HCT116 (cell line): Measurements from ENCODE around the gene ORAI2.

Experiments used
- EZH2 ChIP-seq: fragments of 200-600 bp; sonication (generic); IDR thresholded peaks from 2 replicates; pipeline ENCODE4 v1.6.1; 2017; ENCODE audit warnings: antibody characterized with exemption, mixed run types
- POLR2A ChIP-seq: IDR thresholded peaks from 2 replicates; pipeline ENCODE4 v1.7.0; 2011; ENCODE audit warnings: borderline replicate concordance; ENCODE audit not compliant: insufficient read depth, insufficient read length; ENCODE audit errors: extremely low read depth
- POLR2AphosphoS5 ChIP-seq: IDR thresholded peaks from 2 replicates; pipeline ENCODE4 v1.6.1; 2011; ENCODE audit warnings: mild to moderate bottlenecking, low read depth, low read length, moderate library complexity
- TCF7L2 ChIP-seq: IDR thresholded peaks from 2 replicates; pipeline ENCODE4 v1.7.0; 2011; ENCODE audit warnings: borderline replicate concordance, inconsistent platforms; ENCODE audit not compliant: insufficient read depth, insufficient read length; ENCODE audit errors: extremely low read depth
- TF ChIP-seq, protein P1 (sequence below): IDR thresholded peaks from 2 replicates; pipeline ENCODE4 v1.6.1; 2012
- TF ChIP-seq, protein P2 (sequence below): IDR thresholded peaks from 2 replicates; pipeline ENCODE4 v1.6.1; 2012; ENCODE audit warnings: low read depth
- TF ChIP-seq, protein P3 (sequence below), 3 experiments: fragments of 200-600 bp in 1 of 3; sonication (generic) in 1 of 3; IDR thresholded peaks in 2 of 3; conservative IDR thresholded peaks in 1 of 3; 2 replicates each; pipeline ENCODE4 v1.5.1; 2012 to 2017; ENCODE audit warnings: low read depth in 2 of 3, low read length in 2 of 3, antibody characterized with exemption in 1 of 3, borderline replicate concordance in 1 of 3, control low read depth in 1 of 3, mild to moderate bottlenecking in 1 of 3, mixed read lengths in 1 of 3, mixed run types in 1 of 3, moderate library complexity in 1 of 3; ENCODE audit not compliant: insufficient read depth in 1 of 3

DNA sequence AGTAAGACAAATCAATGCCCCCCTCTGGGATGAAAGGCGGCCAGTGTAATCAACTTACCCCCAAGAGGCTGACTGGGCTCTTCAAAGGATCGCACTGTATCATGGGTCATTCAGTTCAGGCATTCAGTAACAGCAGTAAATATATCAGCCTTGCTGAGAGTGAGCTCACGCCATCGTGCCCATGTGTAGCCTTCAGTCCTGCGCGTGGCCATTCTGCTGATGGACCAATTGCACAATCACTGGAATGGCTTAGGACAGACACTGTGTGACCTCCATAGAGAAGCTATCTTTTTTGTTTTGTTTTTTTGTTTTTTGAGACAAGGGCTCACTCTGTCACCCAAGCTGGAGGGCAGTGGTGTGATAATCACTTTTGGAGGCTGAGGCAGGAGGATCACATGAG, 46.3 kb upstream of the ORAI2 start:
- TF ChIP-seq POLR2AphosphoS5 = no peak
- no peak for TF ChIP-seq TCF7L2
- no peak for TF ChIP-seq POLR2A
- TF ChIP-seq, protein P1, sequence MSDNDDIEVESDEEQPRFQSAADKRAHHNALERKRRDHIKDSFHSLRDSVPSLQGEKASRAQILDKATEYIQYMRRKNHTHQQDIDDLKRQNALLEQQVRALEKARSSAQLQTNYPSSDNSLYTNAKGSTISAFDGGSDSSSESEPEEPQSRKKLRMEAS = no peak
- TF ChIP-seq, protein P2, sequence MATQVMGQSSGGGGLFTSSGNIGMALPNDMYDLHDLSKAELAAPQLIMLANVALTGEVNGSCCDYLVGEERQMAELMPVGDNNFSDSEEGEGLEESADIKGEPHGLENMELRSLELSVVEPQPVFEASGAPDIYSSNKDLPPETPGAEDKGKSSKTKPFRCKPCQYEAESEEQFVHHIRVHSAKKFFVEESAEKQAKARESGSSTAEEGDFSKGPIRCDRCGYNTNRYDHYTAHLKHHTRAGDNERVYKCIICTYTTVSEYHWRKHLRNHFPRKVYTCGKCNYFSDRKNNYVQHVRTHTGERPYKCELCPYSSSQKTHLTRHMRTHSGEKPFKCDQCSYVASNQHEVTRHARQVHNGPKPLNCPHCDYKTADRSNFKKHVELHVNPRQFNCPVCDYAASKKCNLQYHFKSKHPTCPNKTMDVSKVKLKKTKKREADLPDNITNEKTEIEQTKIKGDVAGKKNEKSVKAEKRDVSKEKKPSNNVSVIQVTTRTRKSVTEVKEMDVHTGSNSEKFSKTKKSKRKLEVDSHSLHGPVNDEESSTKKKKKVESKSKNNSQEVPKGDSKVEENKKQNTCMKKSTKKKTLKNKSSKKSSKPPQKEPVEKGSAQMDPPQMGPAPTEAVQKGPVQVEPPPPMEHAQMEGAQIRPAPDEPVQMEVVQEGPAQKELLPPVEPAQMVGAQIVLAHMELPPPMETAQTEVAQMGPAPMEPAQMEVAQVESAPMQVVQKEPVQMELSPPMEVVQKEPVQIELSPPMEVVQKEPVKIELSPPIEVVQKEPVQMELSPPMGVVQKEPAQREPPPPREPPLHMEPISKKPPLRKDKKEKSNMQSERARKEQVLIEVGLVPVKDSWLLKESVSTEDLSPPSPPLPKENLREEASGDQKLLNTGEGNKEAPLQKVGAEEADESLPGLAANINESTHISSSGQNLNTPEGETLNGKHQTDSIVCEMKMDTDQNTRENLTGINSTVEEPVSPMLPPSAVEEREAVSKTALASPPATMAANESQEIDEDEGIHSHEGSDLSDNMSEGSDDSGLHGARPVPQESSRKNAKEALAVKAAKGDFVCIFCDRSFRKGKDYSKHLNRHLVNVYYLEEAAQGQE = no peak
- TF ChIP-seq, protein P3, sequence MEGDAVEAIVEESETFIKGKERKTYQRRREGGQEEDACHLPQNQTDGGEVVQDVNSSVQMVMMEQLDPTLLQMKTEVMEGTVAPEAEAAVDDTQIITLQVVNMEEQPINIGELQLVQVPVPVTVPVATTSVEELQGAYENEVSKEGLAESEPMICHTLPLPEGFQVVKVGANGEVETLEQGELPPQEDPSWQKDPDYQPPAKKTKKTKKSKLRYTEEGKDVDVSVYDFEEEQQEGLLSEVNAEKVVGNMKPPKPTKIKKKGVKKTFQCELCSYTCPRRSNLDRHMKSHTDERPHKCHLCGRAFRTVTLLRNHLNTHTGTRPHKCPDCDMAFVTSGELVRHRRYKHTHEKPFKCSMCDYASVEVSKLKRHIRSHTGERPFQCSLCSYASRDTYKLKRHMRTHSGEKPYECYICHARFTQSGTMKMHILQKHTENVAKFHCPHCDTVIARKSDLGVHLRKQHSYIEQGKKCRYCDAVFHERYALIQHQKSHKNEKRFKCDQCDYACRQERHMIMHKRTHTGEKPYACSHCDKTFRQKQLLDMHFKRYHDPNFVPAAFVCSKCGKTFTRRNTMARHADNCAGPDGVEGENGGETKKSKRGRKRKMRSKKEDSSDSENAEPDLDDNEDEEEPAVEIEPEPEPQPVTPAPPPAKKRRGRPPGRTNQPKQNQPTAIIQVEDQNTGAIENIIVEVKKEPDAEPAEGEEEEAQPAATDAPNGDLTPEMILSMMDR (IDR thresholded peaks at IDR 0.05 in 2 of 3, conservative IDR thresholded peaks at IDR 0.05 in 1 of 3; ENCODE audit: borderline replicate concordance in 1 of 3, insufficient read depth in 1 of 3, low read depth in 2 of 3, low read length in 2 of 3) = no peak
- no peak for TF ChIP-seq EZH2
